CMK (cell line): ENCODE data around the gene HTRA3.

Source experiments
- DNase-seq: peaks from one replicate; pipeline ENCODE4 v3.0.0-alpha.2; 2010; ENCODE audit warnings: low read depth

Gene HTRA3

DNA sequence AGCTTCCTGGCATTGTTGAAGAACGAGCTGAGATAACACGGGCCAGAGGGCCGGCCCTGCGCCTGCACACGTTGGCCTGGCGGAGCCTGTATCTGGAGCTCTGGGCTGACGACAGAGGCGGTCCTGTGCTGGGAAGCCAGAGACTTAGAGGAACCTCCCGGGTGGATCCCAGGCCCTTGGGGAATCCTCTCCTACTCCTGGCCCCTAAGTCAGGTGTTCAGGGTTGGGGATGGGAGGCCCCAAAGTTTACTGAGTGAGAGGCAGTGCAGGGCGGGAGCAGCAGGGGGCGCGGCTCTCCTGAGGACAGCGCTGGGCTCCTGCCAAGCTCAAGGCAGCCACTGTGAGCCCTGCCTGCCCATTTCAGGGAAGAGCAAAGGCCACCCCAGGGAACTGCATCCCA, 2.5 kb upstream of the HTRA3 start:
- no peak for DNase-seq

DNA sequence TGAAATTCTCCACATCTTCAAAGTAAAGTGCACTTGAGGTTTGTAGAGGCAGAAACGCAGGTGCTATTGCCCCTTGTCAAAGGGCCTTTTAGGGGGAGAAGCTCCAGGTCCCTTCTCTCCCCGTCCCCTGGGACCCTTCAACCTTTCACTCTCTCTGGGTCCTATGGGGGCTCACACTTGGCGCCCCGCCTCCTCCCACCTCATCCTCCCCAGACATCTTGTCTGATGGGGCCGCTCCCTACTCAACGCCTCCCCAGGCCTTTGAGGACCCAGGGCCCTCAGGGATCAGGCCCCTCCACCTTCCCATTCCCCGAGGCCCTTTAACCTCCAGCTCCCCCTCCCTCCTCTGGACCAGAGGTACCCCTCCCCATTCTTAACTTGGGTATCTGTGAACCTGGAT, 1.3 kb upstream of the HTRA3 start:
- no peak for DNase-seq

DNA sequence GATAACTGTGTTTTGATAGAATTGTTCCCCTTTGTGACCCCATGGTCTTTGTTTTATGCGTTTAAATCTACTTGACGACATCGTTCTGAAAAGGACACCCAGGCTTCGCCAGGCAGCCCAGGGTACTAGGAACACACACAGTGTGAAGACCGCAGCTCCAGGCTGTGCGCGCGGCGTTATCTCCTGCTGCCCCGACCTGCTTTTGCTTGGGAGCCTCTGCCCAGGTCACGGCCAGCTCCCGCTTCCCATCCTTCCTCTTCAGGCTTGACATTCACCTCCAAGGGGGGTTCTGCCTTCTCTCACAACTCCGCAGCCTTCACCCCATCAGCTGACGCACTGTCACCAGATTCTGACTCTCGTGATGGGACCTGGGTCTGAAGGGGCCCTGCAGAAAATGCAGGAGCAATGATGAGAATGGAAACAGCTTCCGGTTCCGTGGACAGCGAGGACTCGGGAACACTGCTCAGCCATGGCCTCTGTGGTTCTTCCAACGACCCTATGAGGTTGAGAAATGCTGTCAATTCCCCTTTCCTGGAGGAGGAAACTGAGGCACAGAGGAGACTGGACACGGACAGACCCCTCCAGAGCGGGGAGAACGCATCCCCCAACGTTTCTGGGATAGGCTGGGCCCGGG, 536 bp upstream of the HTRA3 start:
- DNase-seq = no peak

DNA sequence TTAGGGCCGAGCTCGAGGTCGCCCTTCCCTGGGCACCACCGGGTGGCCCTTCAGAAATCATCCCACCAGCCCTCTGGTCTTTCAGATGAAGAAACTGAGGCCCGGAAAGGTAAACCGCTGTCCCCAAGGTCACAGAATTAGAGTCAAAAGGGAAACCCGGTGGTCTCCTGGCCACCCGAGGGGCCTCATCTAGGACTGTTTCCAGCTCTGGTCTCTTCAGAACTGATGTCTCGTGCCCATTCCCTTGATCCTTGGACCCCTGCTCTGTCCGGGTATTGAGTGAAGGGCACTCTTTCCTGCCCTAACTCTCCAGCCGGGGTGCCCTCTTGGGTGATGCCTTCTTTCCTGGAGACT, 841 bp downstream of the HTRA3 start:
- DNase-seq = no peak

DNA sequence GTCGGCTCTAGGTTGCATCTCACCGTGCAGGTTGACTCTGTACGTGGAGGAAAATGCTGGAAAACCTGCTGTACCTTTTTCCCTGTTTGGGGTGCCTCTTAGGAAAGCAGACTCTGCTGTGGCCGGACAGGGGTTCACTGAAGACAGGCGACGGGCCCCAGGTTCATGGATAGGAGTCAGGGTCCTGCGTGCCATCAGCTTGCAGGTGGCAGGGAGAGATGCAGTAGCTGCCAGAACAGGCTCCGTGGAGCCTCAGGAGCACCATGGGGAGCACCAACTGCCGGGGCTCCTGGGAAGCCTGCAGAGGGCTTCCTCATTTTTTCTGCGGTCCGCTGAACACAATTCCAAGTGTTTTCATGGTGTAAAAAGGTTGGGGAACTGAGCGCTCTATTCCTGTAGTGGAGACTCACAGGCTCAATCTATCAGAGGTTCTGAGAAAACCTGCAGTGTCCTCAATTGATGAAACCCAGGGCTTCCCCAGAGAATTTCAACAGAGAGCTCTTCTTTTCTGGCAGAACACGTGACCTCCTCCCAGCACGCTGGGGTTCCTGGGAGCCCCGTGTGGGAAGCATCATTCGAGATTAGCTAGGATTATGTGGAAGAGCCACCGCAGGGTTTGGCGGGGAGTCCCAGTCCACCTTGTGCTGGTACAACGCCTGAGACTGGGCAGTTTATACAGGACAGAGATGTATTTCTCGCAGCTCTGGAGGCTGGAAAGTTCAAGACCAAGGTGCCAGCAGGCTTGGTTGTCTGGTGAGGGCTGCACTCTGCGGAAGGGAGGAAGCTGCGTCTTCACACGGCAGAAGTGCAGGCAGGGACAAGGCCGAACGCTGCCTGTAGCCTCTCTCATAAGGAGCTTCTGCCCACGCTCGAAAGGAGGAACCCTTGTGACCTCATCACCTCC, 1.6 kb downstream of the HTRA3 start:
- DNase-seq = no peak

DNA sequence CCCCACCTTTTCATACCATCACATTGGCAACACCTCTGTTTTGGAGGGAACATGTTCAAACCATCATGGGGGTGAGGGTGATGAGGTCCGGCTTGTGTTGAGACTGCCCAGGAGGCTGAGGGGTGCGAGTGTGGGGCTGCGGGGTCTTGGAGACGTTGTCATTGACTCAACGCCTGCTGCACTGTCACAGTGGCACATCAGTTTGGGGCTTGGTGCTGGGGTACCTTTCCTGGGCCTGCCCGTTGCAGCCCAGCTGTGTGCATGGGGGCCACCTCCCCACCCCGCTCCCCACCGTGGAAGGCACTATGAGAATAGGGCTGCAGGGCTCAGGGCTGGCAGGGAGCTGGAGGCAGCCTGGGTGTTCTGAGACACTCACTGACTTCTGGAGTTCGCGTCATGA, 2.3 kb downstream of the HTRA3 start:
- DNase-seq = no peak

DNA sequence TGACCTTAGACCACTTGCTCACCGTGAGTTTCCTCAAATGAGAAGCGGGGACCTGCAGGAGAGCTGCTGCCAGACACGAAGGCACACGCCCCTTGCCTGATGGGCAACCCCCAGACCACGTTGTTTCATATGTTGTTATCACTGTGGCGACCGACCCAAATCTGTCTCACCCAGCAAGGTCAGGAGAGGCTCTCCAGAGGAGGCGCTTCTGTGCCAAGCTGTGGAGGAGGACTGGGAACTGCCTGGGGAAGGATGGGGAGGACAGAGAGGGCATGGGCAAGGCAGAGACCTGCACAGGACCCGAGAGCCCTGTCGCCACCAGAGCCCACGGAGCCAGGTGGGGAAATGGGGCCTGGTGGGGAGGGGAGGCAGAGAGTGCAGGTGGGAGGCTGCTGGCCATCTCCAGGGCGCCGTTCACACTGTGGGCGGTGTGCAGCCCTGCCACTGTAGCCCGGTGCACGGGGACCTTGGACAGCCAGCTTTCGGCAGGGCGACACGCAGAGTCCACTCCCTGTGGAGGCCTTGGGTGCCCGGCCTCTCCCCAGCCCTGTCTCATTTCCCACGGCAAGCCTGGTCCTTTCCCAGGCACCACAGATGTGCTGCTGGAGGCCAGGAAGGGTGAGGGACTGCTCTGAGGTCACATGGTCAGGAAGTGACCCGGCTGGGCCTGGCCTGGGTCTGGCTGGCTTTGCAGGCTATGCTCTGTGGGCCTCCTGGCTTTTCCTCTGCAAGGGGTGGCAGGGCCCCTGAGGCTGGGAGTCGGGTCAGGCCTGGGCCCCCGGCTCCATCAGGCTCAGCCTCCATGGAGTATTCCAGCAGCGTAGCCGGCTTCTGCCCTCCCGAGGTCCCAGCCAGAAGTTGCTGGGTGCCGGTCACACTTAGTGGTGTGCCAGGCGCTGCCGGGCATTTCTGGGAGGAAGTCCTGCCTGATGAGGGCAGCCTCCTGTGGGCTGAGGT, 3.2 kb downstream of the HTRA3 start:
- DNase-seq = no peak

DNA sequence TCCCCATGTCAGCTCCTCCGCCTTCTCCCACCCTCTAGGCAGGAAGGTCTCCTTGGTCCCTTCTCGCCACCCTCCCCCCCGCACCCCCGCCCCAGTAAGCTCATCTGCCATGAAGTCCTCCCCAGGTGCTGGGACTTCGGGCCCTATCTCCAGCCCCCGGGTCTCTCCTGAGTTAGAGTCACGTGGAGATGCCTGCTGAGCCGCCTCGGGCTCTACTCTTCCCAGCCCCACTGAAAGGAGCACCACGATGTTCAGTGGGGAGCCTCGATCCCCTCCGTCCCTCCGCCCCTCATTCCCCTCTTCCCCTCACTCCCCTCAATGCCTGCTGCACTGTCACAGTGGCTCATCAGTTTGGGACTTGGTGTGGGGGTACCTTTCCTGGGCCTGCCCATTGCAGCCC, 3.9 kb downstream of the HTRA3 start:
- DNase-seq = peak; percentile 18

DNA sequence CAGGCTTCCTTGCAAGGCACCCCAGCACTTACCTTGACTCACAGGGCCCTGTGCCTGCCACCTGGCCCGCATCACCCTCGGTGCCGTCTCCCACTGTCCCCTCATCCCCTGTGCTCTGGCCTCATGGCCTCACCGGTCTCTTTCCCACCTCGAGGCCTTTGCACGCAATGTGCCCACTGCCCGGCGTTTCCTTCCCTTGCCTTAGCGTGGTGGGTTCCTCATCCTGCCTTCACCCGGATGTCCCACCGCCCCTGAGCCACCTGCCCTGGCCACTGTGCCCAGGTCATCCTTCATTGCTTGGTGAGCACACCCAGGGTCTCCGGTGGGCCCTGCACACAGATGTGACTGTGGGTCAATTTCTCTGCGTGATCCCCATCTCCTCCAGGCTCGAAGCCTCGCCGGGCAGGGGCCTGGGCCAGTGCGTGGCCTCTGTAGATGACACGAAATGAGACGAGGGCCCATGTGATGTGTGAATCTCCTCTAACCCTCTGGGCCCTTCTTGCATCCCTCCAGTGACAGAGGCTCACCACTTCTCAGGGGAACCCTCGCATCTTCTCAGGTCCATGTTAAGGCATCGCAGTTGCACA, 4.6 kb downstream of the HTRA3 start:
- no peak for DNase-seq

DNA sequence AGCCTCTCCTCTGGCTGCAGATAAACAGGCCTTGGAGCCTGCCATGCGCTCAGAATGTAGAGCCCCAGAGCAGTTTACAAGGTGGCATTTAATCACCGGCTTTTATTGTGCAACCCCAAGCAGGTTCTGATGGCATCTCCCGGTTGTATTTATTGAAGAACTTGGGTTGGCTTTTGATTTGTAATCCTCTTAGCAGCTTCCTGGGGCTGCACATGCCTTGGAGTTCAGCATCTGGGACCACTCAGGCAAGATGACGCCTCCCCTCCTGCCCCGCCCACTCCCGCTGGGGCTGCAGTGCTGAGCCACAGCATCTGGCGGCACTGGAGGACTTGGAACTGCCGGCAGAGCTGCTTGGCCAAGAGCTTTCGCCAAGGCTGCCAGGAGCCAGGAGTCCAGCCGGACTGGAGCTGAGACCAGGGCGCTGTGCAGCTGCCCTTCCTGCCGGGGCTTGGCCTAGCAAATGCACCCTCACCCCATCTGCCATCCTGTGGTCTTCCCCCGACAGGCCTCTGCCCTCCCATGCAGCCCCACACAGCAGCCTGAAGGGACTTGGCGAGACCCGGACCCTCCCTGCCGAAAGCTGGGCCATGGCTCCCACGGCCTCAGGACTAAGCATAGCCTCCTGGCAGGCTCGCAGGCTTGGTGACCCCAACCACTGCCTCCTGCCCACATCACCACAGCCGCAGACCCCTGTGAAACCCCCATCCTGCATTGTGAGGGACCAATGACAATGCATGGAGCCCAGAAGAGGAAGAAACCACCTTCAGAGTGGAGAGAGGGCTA, 5.4 kb downstream of the HTRA3 start:
- no peak for DNase-seq

DNA sequence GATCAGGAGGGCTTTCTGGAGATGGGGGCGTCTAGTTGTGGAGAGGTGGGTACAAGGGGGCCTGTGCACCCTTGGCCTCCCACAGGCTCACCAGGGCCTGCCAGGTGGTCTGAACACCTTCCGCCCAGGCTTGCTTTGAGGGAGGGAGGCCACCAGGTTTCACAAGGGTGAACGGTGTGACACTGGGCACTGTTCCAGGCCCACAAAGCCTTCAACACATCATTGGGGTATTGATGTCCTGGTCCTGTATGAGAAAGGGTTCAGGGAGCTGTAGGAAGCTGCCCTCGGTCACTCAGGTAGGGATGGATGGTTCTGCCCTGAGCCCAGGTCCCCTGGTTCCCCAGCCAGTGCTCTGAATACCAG, 6.0 kb downstream of the HTRA3 start:
- DNase-seq = no peak

DNA sequence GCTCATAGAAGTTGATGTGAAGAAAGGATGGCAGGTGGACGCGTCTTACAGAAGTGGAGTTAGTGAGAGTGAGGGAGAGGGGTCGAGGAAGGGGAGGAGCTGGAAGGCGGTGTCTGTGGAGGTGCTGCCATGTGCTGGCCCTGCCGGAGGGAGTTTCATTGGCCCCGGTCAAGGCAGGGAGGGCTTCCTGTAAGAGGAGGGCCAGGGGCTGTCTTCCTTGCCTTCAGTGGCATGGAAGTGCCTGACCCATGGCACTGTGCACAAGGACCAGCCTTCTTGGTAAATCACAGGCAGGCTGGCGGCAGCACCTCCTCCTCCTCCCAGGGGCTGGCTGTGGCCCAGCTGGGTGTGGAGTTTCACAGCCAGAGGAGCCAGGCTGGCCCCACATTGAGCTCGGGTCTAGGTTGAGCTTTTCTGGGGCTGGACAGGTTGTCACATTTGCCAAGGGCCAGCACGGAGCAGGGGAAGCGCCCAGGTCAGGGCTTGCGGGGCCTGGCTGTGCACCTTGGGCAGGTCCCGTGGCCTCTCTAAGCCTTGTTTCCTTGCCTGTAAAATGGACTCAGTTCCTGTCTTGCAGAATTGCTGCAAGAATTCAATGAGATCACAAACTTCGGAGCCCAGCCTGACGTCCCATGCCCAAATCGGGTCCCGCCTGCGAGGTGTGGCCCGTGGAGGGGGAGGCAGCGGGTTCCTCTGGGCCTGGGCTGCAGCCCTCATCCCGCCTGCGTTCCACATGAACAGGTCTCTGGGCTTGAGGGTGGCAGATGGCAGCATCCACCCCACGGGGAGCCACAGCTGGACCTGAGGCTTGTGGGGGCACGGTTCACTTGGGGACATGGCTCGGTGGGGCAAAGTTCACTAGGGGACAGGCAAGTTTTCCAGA, 7.0 kb downstream of the HTRA3 start:
- no peak for DNase-seq

DNA sequence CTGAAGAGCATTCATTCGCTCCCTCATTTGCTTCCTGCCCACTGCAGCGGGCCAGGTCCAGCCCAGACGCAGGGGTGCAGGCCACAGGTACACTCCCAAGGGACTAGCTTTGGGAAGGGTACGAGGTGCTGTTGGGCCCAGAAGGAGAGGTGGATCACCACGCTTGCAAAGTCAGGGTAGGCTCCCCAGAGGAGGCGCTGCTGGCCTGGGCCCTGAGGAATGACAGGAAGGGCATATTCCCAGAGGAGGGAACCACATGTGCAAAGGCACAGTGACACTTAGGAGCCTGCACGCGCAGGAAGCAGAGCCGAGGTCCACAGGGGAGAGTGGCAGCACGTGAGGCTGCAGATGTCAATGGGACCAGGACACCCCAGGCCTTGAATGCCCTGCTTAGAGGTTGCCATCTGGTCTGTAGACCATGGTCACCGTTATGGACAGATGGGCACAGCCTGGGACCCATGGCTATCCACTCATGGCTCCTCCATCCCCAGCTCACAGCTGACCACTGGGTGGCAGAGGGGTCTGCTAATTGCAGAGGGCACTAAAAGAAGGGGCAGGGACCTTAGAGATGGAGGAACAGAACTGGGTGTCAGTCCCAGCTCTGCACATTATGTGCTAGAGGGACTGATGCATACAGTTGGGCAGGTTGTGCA, 7.9 kb downstream of the HTRA3 start:
- no peak for DNase-seq

DNA sequence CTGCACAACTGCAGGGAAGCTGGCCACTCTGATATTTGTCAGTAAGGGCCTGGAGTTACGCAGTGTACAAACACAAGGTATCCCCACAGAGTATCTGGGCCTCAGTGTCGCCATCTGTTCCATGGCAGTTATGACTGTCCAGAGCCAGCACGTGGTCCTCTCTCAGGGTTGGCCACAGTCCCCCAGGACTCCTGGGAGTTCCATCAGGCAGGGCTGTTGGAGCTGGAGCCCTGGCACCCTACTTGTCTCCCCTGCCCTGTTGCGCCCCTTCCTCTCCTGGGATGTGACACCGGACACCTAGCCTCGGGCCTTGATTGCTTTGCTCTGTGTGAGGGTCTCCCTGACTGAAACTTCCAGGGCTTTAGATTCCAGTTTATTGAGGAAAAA, 8.4 kb downstream of the HTRA3 start:
- no peak for DNase-seq

DNA sequence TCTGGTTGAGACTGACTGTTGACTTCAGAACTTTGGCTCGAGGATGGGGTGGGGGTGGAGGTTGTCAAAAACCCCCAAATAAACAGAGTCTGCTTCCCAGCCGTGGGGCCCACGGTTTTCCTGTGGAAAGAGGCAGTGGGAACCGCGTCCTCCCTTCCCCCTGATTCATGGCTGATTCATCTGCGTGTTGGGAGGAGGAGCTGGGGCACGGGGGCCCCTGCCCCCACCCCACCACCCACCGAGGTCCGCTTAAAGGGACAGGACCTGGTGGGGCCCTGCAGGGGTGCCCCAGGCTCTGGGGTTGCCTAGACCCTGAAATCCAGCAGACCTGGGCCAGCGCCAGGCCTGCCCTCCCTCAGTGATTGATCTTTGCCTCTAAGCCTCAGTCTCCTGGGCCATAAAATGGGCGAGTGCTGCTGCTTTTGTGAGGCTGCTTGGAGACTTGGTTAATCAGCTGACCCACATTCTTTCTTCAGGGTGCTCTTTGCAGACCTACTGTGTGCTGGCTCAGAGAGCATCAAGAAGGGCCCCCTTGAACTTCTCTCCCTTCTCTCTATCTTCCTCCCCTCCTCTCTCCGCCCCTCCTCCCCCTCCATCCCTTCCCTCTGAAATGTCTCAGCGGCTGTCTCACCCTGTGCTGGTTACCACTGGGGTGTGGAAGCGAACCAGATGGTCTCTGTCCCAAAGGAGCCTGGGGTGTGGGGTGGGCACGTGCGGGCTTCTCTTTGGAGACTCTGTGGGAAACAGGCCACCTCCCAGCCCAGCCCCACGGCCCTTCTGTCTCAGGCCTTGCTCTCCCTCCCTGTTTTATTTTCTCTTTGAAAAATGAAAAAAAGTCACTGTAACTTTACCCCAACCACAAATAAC, 9.1 kb downstream of the HTRA3 start:
- DNase-seq = no peak

DNA sequence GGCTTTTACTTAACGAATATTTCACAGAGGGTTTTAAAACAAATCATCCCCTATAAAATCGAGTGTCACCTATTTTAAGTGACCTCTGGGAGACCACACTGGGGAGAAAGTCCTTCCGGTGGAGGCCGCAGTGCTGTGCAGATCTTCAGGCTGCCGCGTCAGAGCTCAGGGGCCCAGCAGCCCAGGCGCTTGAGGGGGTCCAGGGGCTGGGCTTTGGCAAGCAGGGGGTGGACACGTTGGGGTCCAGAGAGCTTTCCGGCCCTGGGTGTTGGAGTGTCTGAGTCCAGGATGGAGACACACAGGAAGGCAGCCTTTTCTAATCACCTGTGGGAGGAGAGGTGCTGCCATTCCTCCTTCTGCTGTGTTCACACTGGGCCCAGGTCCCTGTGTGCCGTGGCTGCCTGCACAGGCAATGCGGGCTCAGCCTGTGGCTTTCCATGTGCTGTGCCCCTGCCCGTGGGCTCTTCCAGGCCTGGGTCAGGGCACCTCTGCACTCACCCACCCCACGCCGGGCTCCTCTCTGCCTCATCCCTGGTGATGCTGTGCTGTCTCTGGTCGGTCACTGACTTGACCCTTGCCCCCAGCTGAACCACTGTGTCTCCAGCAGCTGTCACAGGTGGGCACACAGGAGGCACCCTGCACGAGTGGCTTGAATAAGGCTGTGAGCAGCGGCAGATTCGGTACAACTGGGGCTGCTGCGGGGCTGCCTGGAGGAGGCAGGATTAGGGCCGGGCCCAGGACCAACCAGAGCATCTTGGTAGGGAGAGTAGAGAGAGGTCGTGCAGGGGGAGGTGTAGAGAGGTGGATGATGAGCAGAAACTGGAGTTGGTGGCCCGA, 10.0 kb downstream of the HTRA3 start:
- DNase-seq = no peak

DNA sequence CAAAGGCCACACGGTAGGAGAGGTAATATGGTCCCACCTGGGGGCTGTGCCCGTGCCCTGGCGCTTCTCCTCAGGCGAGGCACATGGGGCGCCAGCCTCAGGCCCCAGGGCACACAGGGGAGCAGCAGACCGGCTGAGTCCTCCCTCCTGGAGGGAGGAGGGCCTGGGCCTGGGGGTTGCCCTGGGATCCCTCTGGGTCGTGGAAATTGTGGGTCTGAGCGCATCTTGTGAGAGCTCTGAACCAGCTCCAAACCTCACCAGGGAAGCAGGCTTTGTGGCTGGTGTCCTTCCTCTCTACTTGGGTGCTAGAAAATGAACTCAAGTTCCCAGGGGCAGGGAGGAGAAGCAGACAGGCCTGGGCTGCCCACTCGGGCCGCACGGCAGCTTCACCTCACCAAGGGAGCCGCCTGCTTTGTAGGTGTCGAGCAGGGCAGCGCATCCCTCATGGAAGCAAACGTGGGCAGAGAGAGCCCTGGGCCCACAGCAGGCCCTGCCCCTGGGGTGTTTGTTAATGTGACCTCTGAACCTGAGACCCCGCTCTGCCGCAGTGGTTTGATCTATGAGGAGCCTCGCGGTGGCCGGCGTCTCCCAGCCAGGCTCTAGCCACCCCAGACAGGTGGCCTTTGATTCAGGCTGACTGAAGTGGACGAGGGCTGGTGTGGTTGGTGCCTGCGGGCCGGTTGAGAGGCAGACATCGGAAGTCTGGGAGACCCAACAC, 10.8 kb downstream of the HTRA3 start:
- DNase-seq = no peak
